Mucosa of stomach (tissue), 1 donor: ENCODE data around the gene PIGR.

ENCODE experiments used
- H3K27me3 ChIP-seq: one replicate; pipeline ENCODE4 v1.7.0; 2013; ENCODE audit warnings: mild to moderate bottlenecking, low read length; ENCODE audit not compliant: control insufficient read depth, insufficient read depth
- H3K36me3 ChIP-seq: one replicate; pipeline ENCODE4 v1.7.0; 2013; ENCODE audit warnings: low read length; ENCODE audit not compliant: control insufficient read depth, insufficient read depth
- H3K4me1 ChIP-seq: one replicate; pipeline ENCODE4 v1.7.0; 2013; ENCODE audit warnings: mild to moderate bottlenecking, low read length; ENCODE audit not compliant: control insufficient read depth, insufficient read depth
- H3K4me3 ChIP-seq: one replicate; pipeline ENCODE4 v1.7.0; 2013; ENCODE audit warnings: low read length
- H3K9ac ChIP-seq: one replicate; pipeline ENCODE4 v1.7.0; 2013; ENCODE audit warnings: mild to moderate bottlenecking, low read length, moderate library complexity
- H3K9me3 ChIP-seq: one replicate; pipeline ENCODE4 v1.7.0; 2013; ENCODE audit warnings: mild to moderate bottlenecking, low read length, moderate library complexity; ENCODE audit not compliant: control insufficient read depth
- donor health status: Pancreatic carcinoma.

PIGR gene

DNA sequence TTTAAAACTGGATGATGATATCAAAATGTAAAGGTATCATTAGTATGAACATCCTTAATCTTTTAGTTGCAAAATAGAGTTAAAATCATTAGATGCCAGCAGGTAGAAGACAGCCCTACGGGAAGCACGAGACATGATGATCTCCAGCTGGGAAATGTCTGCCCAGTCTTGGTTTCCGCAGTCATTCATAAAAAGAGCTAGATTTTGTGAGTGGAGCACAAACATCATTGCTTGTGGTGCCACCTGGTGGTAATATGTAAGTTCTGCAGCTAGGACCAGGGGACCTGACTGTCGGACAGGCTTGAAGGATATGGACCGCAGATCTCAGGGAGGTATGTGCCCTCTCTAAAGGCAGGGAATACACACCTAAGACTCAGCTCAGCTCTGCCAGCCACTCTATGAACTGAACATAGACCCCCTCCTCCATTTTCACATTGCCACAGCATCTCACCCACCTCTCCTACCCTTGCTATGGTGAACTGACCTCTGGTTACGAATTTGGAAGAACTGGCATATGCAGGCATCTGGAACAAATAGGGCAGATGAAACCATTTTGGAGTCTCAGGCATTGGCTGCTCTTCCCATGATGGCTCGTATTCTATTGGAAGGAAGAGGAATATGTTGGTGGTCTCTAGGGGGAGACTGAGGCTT lies 33.7 kb downstream of the PIGR start:
- Histone ChIP-seq H3K27me3 (peaks cover 30% of the 10 kb centered on the region), H3K9me3 (no peaks in the 10 kb centered on the region), H3K36me3 (no peaks in the 10 kb centered on the region), H3K9ac (no peak overlapping the region), H3K4me3 (no peak overlapping the region), H3K4me1 (peaks cover 14% of the 10 kb centered on the region)

DNA sequence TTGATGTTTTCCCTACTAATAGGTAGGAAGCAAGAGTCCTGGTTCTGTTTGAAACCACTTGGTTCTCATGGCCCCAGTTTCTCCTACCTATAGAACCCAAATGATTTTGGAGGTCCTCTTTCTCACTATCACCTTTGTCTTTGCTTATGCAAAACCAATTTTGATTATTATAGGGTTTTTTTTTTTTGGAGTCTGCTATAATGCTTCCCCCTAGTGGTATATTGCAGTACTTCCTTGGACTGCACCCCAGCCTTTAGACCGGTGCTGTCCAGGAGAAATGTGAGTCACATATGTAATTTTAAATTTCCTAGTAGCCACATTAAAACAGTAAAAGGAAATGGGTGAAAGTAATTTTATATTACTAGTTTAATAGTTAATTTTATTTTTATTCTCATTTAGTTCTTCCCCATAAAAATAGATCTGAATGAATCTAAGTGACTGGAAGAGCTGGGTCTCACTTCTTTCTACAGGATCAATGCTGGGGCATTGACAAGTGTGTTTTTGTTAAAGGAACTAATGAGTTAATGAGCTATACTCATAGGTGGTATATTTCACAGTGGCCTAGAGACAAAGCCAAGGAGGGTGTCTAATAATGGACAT lies 35.1 kb downstream of the PIGR start:
- Histone ChIP-seq H3K9ac (no peak overlapping the region), H3K4me1 (peaks cover 14% of the 10 kb centered on the region), H3K36me3 (no peaks in the 10 kb centered on the region), H3K9me3 (no peaks in the 10 kb centered on the region), H3K4me3 (no peak overlapping the region), H3K27me3 (peaks cover 35% of the 10 kb centered on the region)

DNA sequence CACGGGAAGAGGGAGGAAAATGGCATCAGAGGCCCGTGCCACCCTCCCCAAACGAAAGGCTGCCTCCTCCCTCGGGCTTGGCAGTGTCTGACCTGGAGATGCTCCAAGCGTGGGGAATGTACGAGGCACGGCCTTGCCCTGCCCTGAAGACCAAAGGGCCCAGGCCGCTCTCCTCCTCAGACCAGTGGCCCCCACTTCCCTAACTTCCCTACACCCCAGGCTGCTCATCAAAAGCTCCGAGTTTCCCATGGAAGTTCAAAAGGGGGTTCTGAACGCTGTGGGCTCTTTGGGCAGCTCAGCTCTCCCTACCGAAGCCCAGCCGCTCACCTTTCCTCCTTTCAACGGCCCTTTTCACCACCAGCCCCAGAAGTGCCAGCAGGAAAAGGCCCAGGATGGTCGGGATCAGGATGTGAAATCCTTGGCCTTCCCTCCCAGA lies 36.4 kb downstream of the PIGR start:
- H3K4me1 ChIP-seq = peaks cover 14% of the 10 kb centered on the region
- H3K9me3 ChIP-seq = no peaks in the 10 kb centered on the region
- peak overlapping the region; percentile 24 for H3K4me3 ChIP-seq
- H3K36me3 ChIP-seq = no peaks in the 10 kb centered on the region
- peak overlapping the region; percentile 55 for H3K9ac ChIP-seq
- peaks cover 35% of the 10 kb centered on the region for H3K27me3 ChIP-seq

DNA sequence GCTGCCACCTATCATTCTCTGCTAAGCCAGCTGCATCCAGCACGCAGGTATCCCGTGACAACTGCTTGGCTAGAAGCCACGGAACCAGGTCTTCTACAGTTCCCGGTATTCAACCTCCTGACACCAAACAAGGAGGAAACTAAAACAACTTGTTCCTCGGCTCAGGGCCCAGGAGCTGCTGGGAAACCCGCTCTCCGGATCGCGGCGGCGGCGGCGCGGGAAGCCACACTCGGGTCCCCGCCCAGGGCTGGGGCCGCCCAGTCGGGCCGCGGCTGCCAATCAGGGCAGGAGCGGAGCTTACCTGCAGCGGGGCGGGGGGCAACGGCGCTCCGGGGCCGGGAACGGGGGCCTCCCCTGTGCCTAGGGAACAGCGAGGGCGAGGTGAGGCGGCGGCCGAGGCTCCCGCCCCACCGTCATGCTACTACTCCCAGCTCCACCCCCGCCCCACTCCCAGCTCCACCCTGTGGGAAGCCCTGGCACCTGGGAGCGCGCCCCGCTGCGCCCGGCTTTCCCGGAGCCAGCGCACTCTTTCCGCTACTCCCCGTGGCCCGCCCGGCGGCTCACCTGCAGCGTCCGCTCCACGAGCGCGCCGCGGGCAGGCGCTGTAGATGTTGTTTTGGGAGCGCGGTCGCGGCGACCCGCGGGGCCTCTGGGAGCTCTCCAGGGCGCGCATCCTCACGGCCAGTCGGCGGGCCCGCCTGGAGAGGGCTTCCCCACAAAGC lies 36.9 kb downstream of the PIGR start:
- Histone ChIP-seq H3K4me3 (peak overlapping the region; percentile 24), H3K27me3 (peaks cover 35% of the 10 kb centered on the region), H3K4me1 (peaks cover 14% of the 10 kb centered on the region), H3K36me3 (no peaks in the 10 kb centered on the region), H3K9ac (peak overlapping the region; percentile 55), H3K9me3 (no peaks in the 10 kb centered on the region)

GRCh38 chr1:206908038-206908437 lies 38.2 kb downstream of the PIGR start:
- Histone ChIP-seq H3K36me3 (no peaks in the 10 kb centered on the region), H3K4me3 (no peak overlapping the region), H3K27me3 (peaks cover 31% of the 10 kb centered on the region), H3K9me3 (no peaks in the 10 kb centered on the region), H3K9ac (no peak overlapping the region), H3K4me1 (peaks cover 14% of the 10 kb centered on the region)

GRCh38 chr1:206907304-206907991 lies 38.8 kb downstream of the PIGR start:
- Histone ChIP-seq H3K4me1 (peaks cover 14% of the 10 kb centered on the region), H3K4me3 (no peak overlapping the region), H3K27me3 (peaks cover 31% of the 10 kb centered on the region), H3K9ac (no peak overlapping the region), H3K36me3 (no peaks in the 10 kb centered on the region), H3K9me3 (no peaks in the 10 kb centered on the region)

GRCh38 chr1:206905295-206906164 lies 40.7 kb downstream of the PIGR start:
- H3K9me3 ChIP-seq = no peaks in the 10 kb centered on the region
- no peaks in the 10 kb centered on the region for H3K36me3 ChIP-seq
- H3K4me1 ChIP-seq = peaks cover 14% of the 10 kb centered on the region

GRCh38 chr1:206904423-206905142 lies 41.7 kb downstream of the PIGR start:
- Histone ChIP-seq H3K36me3 (no peaks in the 10 kb centered on the region), H3K9me3 (no peaks in the 10 kb centered on the region), H3K4me1 (peaks cover 7% of the 10 kb centered on the region)

More at GRCh38 chr1:206905295-206906164, 40.7 kb downstream of the PIGR start:
- Histone ChIP-seq H3K27me3 (peaks cover 28% of the 10 kb centered on the region), H3K9ac (no peak overlapping the region), H3K4me3 (no peak overlapping the region)

DNA sequence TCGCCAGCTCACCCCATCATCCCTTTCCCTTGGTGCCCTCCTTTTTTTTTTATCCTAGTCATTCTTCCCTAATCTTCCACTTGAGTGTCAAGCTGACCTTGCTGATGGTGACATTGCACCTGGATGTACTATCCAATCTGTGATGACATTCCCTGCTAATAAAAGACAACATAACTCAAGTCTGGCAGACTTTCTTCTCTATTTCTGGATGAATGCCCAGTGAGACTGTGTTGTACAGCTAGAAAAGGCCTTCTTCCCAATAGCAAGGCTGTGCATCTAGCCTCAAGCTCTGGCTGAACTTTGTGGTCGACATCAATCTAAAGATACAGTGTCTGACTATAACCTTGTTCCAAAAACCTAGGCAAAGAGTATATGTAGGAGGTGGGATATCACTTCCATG lies 42.6 kb downstream of the PIGR start:
- H3K9ac ChIP-seq = no peak overlapping the region
- H3K9me3 ChIP-seq = no peaks in the 10 kb centered on the region
- H3K36me3 ChIP-seq = no peaks in the 10 kb centered on the region
- peaks cover 1% of the 10 kb centered on the region for H3K4me1 ChIP-seq
- peaks cover 15% of the 10 kb centered on the region for H3K27me3 ChIP-seq
- no peak overlapping the region for H3K4me3 ChIP-seq

More at GRCh38 chr1:206904423-206905142, 41.7 kb downstream of the PIGR start:
- H3K4me3 ChIP-seq = no peak overlapping the region
- no peak overlapping the region for H3K9ac ChIP-seq
- peaks cover 19% of the 10 kb centered on the region for H3K27me3 ChIP-seq

DNA sequence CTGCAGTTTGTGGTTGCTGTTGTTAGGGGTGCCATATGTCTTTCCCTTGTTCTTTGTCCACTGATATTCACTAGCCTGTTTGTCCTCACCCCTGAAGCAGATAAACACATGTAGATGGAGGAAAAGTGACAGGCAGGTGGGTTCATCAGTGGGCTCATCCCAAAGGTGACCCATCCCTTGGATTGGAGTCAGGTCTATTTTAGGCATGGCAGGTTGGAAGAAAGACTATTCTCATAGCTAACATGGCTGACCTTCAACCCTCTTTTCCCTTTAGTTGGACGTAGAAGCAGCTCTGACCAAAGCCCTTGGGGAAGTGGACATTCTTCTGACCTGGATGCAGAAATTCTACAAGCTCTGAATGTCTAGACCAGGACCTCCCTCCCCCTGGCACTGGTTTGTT lies 43.6 kb downstream of the PIGR start:
- H3K27me3 ChIP-seq = peaks cover 6% of the 10 kb centered on the region
- H3K9me3 ChIP-seq = no peaks in the 10 kb centered on the region
- H3K4me3 ChIP-seq = no peak overlapping the region
- H3K9ac ChIP-seq = no peak overlapping the region
- no peaks in the 10 kb centered on the region for H3K36me3 ChIP-seq
- no peaks in the 10 kb centered on the region for H3K4me1 ChIP-seq

- Histone ChIP-seq H3K27me3 (no peaks in the 10 kb centered on the region), H3K36me3 (no peaks in the 10 kb centered on the region), H3K9ac (no peak overlapping the region), H3K4me3 (no peak overlapping the region), H3K9me3 (no peaks in the 10 kb centered on the region), H3K4me1 (no peaks in the 10 kb centered on the region)
Observed at GRCh38 chr1:206901944-206902343, 44.3 kb downstream of the PIGR start.
